Ascending aorta (tissue), 2 donors: ENCODE results near the gene CNTNAP2. TPM values are rescaled to one million over a fixed set of nuclear protein-coding genes. Genes with fewer than 3 reads are reported as not detected.

Source experiments
- DNase-seq, 2 donors: peaks; one replicate each; pipeline ENCODE4 v3.0.0-alpha.2; 2019; ENCODE audit warnings: low spot score in 2 of 2
- H3K27ac ChIP-seq, 2 donors: fragments of 200-600 bp; sonication (generic); one replicate each; pipeline ENCODE4 v1.5.1; 2016 to 2017; ENCODE audit warnings: mild to moderate bottlenecking in 1 of 2
- H3K27me3 ChIP-seq: fragments of 200-600 bp; sonication (generic); one replicate; pipeline ENCODE4 v1.5.1; 2017
- H3K36me3 ChIP-seq, 2 donors: fragments of 200-600 bp; sonication (generic); one replicate each; pipeline ENCODE4 v1.5.1; 2016
- H3K4me1 ChIP-seq, 2 donors: fragments of 200-600 bp; sonication (generic); one replicate each; pipeline ENCODE4 v1.5.1; 2016 to 2017; ENCODE audit warnings: mild to moderate bottlenecking in 1 of 2
- H3K4me3 ChIP-seq, 2 donors: fragments of 200-600 bp; sonication (generic); one replicate each; pipeline ENCODE4 v1.5.1; 2016 to 2017; ENCODE audit warnings: mild to moderate bottlenecking in 1 of 2
- H3K9me3 ChIP-seq, 2 donors: fragments of 200-600 bp; sonication (generic); one replicate each; pipeline ENCODE4 v1.5.1; 2016
- intact Hi-C: fragments of 100-400 bp; cut with DNase I; formaldehyde crosslinking; loops from one replicate; pipeline ENCODE4 v1.15.1; 2023
- total RNA-seq: library from RNA; depleted of rRNA; stranded (reverse); fragments of >200 nt; gene quantifications from one replicate; pipeline ENCODE4 v1.1.0, GENCODE V29; 2016
- TF ChIP-seq, protein P1 (sequence below), 3 experiments: fragments of 200-600 bp in 2 of 3; fragments of 450-650 bp in 1 of 3; sonication (generic) in 2 of 3; IDR thresholded peaks; one replicate each; pipeline ENCODE4 v1.5.1; 2016 to 2019; ENCODE audit warnings: antibody characterized with exemption in 3 of 3, mild to moderate bottlenecking in 1 of 3, moderate library complexity in 1 of 3

CNTNAP2 gene
- total RNA-seq, 1 donor from 2014 or later: not detected

DNA sequence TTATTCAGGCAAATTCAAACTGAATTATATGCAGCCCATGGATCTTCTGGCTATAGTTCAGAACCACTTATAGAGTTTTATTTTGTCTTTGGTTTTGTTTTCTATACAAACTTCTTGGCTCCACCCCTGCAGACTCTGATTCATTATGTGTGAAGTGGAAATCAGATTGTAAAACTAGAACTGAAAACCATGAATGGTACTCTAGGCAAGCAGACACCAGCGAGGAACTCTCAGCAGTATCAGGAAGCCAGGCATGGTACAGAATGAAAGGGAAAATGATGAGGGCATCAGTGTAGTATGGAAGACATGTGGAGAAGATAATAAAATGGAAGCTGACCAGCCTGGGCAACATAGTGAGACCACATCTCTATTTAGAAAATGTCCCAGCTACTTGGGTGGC lies 1447.1 kb downstream of the CNTNAP2 start:
- no peak for DNase-seq
- no peaks in the 10 kb centered on the region for H3K9me3 ChIP-seq
- TF ChIP-seq, protein P1, sequence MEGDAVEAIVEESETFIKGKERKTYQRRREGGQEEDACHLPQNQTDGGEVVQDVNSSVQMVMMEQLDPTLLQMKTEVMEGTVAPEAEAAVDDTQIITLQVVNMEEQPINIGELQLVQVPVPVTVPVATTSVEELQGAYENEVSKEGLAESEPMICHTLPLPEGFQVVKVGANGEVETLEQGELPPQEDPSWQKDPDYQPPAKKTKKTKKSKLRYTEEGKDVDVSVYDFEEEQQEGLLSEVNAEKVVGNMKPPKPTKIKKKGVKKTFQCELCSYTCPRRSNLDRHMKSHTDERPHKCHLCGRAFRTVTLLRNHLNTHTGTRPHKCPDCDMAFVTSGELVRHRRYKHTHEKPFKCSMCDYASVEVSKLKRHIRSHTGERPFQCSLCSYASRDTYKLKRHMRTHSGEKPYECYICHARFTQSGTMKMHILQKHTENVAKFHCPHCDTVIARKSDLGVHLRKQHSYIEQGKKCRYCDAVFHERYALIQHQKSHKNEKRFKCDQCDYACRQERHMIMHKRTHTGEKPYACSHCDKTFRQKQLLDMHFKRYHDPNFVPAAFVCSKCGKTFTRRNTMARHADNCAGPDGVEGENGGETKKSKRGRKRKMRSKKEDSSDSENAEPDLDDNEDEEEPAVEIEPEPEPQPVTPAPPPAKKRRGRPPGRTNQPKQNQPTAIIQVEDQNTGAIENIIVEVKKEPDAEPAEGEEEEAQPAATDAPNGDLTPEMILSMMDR (IDR thresholded peaks at IDR 0.05): no peak
- no peaks in the 10 kb centered on the region for H3K36me3 ChIP-seq
- no peaks in the 10 kb centered on the region for H3K27me3 ChIP-seq
- H3K4me3 ChIP-seq: no peak overlapping the region
- intact Hi-C loops: no loop called here
- no peaks in the 10 kb centered on the region for H3K4me1 ChIP-seq
- no peak overlapping the region for H3K27ac ChIP-seq

DNA sequence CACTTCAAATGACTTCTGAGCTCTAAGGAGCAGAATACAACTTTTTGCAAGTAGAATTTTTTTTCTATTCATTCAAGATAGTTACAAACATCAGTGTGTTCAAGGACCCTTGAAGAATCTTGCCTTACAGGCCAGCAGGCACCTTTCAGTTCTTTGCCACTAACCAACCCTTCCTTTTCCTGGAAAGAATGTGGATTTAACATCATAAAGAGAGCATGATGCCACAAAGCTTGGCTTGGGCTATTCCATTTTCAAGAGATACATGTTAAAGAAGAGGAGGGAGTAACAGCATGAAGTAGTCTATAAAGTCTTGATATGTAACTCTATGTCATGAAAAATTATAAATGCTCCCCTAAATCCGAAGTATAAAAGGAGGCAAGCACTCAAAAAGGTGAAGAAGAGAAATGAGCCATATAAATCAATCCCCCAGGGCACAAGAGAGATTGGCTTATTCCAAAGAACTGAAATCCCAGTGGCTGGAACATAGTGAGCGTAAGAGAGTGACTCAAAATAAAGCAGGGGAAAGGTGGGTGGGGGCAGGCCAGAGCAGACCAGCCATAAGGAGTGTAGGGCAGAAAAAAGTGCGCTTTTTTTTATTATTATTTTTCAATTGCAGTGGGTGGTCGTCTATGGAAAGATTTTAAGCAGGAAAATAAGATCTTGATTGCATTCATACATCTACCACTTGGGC lies 1448.3 kb downstream of the CNTNAP2 start:
- Histone ChIP-seq H3K4me1 (no peaks in the 10 kb centered on the region), H3K27ac (no peak overlapping the region), H3K27me3 (no peaks in the 10 kb centered on the region), H3K36me3 (no peaks in the 10 kb centered on the region), H3K9me3 (no peaks in the 10 kb centered on the region), H3K4me3 (no peak overlapping the region)
- no peak for DNase-seq
- intact Hi-C loops: no loop called here
- TF ChIP-seq, protein P1 (IDR thresholded peaks at IDR 0.05): no peak

DNA sequence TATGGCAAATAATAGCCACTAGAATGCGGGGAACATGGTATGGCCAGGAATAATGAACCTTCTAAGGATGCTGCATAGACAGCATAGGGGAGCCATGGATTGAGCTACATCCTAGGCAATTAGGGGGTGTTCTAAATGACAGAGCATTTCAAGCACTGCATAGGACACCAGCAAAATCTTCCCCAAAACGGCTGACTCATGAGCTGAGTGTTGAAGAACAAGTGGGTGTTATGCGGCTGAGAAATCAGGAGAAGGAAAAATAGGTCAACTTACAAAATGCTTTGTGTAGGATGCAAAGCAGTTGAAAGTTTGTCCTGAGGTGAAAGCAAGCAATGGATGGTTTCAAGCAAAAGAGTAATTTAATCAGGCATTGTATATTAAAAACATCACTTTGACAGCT lies 1450.4 kb downstream of the CNTNAP2 start:
- no peaks in the 10 kb centered on the region for H3K9me3 ChIP-seq
- no peak for DNase-seq
- H3K4me3 ChIP-seq: no peak overlapping the region
- TF ChIP-seq, protein P1 (IDR thresholded peaks at IDR 0.05): no peak
- no peaks in the 10 kb centered on the region for H3K36me3 ChIP-seq
- intact Hi-C loops: no loop called here
- H3K27ac ChIP-seq: no peak overlapping the region
- no peaks in the 10 kb centered on the region for H3K27me3 ChIP-seq
- H3K4me1 ChIP-seq: no peaks in the 10 kb centered on the region

DNA sequence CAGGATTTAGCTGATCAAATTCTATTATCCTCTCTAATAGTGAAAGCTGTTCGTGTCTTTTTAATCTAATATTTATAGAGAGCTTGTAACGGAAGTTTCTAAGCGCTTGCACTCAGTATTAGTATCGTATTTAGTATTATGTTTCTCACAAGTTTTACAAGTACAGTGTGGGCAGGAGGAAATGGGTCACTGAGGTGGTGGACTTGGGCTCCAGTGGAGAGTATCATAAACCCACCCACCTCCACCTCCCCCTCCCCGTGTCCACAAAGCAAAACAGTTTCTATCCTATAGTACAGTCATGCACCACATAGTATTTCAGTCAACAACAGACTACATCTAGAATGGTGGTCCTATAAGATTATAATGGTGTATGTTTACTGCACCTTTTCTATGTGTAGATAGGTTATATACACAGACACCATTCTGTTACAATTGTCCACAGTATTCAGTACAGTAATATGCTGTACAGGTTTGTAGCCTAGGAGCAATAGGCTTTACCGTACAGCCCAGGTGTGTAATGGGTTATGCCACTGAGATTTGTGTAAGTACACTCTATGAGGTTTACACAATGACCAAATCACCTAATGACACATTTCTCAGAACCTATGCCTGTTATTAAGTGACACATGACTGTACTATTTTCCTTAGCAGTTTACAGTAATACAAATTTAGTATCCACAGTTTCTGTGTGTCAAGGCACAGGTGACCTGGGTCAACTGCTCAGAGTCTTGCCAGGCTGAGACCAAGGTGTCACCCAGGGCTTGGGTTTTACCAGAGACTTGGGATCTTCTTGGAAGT lies 1452.7 kb downstream of the CNTNAP2 start:
- Histone ChIP-seq H3K36me3 (no peaks in the 10 kb centered on the region), H3K27ac (no peak overlapping the region), H3K9me3 (no peaks in the 10 kb centered on the region), H3K27me3 (no peaks in the 10 kb centered on the region), H3K4me1 (no peaks in the 10 kb centered on the region), H3K4me3 (no peak overlapping the region)
- intact Hi-C loops: no loop called here
- no peak for DNase-seq
- TF ChIP-seq, protein P1 (IDR thresholded peaks at IDR 0.05): no peak

DNA sequence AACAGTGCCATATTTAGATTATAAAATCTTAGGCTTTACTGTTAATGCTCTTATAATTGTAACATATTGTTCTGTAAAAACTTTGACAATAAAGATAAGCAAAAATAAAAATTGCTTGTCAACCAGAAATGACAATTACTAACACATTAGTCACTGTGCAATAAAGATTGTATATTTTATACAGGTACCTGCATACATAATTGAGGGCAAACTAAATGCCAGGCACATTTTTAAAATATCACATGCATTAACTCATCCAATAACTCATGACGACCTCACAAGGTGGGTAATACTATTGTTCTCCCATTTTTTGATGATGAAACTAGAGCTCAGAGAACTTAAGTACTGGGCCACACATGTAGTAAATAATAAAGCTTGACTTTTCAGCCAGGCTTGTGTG lies 1453.8 kb downstream of the CNTNAP2 start:
- DNase-seq: no peak
- H3K27ac ChIP-seq: no peak overlapping the region
- no peaks in the 10 kb centered on the region for H3K9me3 ChIP-seq
- no peaks in the 10 kb centered on the region for H3K36me3 ChIP-seq
- no peak overlapping the region for H3K4me3 ChIP-seq
- no peaks in the 10 kb centered on the region for H3K4me1 ChIP-seq
- H3K27me3 ChIP-seq: no peaks in the 10 kb centered on the region
- TF ChIP-seq, protein P1 (IDR thresholded peaks at IDR 0.05): no peak
- intact Hi-C loops: no loop called here
